ENCODE results near the gene PPARD. TPM values are rescaled to one million over a fixed set of nuclear protein-coding genes. Genes with fewer than 3 reads are reported as not detected.

PPARD gene
- total and polyA plus RNA-seq, 10 donors: 9.4 to 37.4 (median 30.2) TPM

- DNase-seq: no peak
- Histone ChIP-seq H3K36me3 (peaks cover 0 to 90% (median 55%) of the 10 kb centered on the region in 6 donors), H3K4me3 (peak overlapping the region; percentile 5 to 65 (median 40)), H3K4me1 (peaks cover under 1 to 35% (median 5%) of the 10 kb centered on the region in 6 donors), H3K27me3 (replicated peaks in 1 of 7) (no peaks in the 10 kb centered on the region), H3K27ac (peak overlapping the region in 1 of 8 donors; percentile 32), H3K9me3 (no peaks in the 10 kb centered on the region)
- 64 to 89% (median 80%) methylated on average over 54 to 55 of the region's 55 CpGs for WGBS, 5 donors
- TF ChIP-seq POLR2AphosphoS5 (IDR thresholded peaks at IDR 0.05): peak in 2 of 3 donors; percentile 34 to 70
- no peak for TF ChIP-seq POLR2A (IDR thresholded peaks at IDR 0.05)
- no peak for TF ChIP-seq CTCF (IDR thresholded peaks at IDR 0.05 in 8 of 11, conservative IDR thresholded peaks at IDR 0.05 in 3 of 11)
- intact Hi-C loops (cut with DNase I; ENCODE audit: low total_unique reads): no loop called here
These were observed 23.9 kb upstream of the PPARD start for GRCh38 chr6:35318196-35319171.

- TF ChIP-seq CTCF (IDR thresholded peaks at IDR 0.05 in 8 of 11, conservative IDR thresholded peaks at IDR 0.05 in 3 of 11) (no peak), POLR2AphosphoS5 (IDR thresholded peaks at IDR 0.05) (peak in 1 of 3 donors; percentile 55), POLR2A (IDR thresholded peaks at IDR 0.05) (no peak)
- DNase-seq: no peak
- WGBS, 5 donors: 92 to 95% (median 93%) methylated on average over 19 to 20 of the region's 20 CpGs
These were observed 22.9 kb upstream of the PPARD start for GRCh38 chr6:35319346-35320030.

DNA sequence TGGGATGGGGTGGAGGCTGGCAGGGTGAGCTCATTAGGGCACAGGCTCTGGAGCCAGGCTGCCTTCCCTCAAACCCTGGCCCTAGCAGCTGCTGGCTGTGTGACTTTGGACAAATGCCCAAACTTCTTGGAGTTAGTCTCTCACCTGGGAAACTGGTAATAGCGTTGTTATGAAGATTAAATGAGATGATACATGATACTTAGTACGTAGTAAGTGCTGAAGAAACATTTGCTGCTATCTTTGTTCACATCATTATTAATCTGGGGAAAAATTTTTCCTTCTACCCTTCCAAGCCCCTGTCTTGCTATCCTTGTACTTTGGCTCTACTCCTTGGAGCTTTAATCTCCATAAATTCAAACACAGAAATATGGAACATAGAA is 22.3 kb upstream of the PPARD start:
- TF ChIP-seq POLR2AphosphoS5 (IDR thresholded peaks at IDR 0.05): no peak
- TF ChIP-seq CTCF (IDR thresholded peaks at IDR 0.05 in 8 of 11, conservative IDR thresholded peaks at IDR 0.05 in 3 of 11): no peak
- TF ChIP-seq POLR2A (IDR thresholded peaks at IDR 0.05): no peak
- H3K9me3 ChIP-seq: no peaks in the 10 kb centered on the region
- H3K4me3 ChIP-seq: no peak overlapping the region
- H3K27me3 ChIP-seq (replicated peaks in 1 of 7): no peaks in the 10 kb centered on the region
- 95 to 97% (median 96%) methylated on average over 2 of the region's 2 CpGs for WGBS, 5 donors
- peaks cover 0 to 20% (median 2%) of the 10 kb centered on the region in 6 donors for H3K4me1 ChIP-seq
- DNase-seq: no peak
- peaks cover 0 to 98% (median 63%) of the 10 kb centered on the region in 6 donors for H3K36me3 ChIP-seq
- H3K27ac ChIP-seq: no peak overlapping the region
- intact Hi-C loops (cut with DNase I; ENCODE audit: low total_unique reads): no loop called here

More at GRCh38 chr6:35319346-35320030, 22.9 kb upstream of the PPARD start:
- H3K9me3 ChIP-seq: no peaks in the 10 kb centered on the region
- H3K27me3 ChIP-seq (replicated peaks in 1 of 7): no peaks in the 10 kb centered on the region
- no peak overlapping the region for H3K27ac ChIP-seq
- H3K4me1 ChIP-seq: peaks cover 0 to 25% (median 2%) of the 10 kb centered on the region in 6 donors
- H3K36me3 ChIP-seq: peaks cover 0 to 98% (median 58%) of the 10 kb centered on the region in 6 donors
- intact Hi-C loops (cut with DNase I; ENCODE audit: low total_unique reads): no loop called here
- no peak overlapping the region for H3K4me3 ChIP-seq

Measured in spleen (tissue), 11 donors.